Smooth muscle cell (in vitro differentiated cells): ENCODE results near the gene MBLAC2. TPM values are rescaled to one million over a fixed set of nuclear protein-coding genes. Genes with fewer than 3 reads are reported as not detected.

Experiments used
- DNase-seq: peaks from one replicate; lab custom pipeline; 2025; ENCODE audit not compliant: unreplicated experiment; lab: John Stamatoyannopoulos, UW
- H2AFZ ChIP-seq: fragments of 200-600 bp; sonication (generic); 2 replicates; pipeline ENCODE4 v1.6.0; 2016; ENCODE audit warnings: antibody characterized with exemption, low read depth, mild to moderate bottlenecking
- H3F3A ChIP-seq: fragments of 200-600 bp; sonication (generic); 2 replicates; pipeline ENCODE4 v1.6.0; 2017; ENCODE audit warnings: antibody characterized with exemption, low read depth
- H3K27ac ChIP-seq: fragments of 200-600 bp; sonication (generic); 2 replicates; pipeline ENCODE4 v1.5.1; 2016; ENCODE audit warnings: low read depth, mild to moderate bottlenecking
- H3K27me3 ChIP-seq: fragments of 200-600 bp; sonication (generic); 2 replicates; pipeline ENCODE4 v1.6.1; 2016; ENCODE audit warnings: low read depth, mild to moderate bottlenecking
- H3K36me3 ChIP-seq: fragments of 200-600 bp; sonication (generic); 2 replicates; pipeline ENCODE4 v1.5.1; 2016; ENCODE audit warnings: low read depth
- H3K4me1 ChIP-seq: fragments of 200-600 bp; sonication (generic); 2 replicates; pipeline ENCODE4 v1.5.1; 2016; ENCODE audit warnings: low read depth
- H3K4me2 ChIP-seq: fragments of 200-600 bp; sonication (generic); 2 replicates; pipeline ENCODE4 v1.6.0; 2016; ENCODE audit warnings: mild to moderate bottlenecking
- H3K4me3 ChIP-seq: fragments of 200-600 bp; sonication (generic); 2 replicates; pipeline ENCODE4 v1.5.1; 2016; ENCODE audit warnings: mild to moderate bottlenecking
- H3K79me2 ChIP-seq: fragments of 200-600 bp; sonication (generic); 2 replicates; pipeline ENCODE4 v1.6.0; 2016; ENCODE audit warnings: low read depth, mild to moderate bottlenecking
- H3K9ac ChIP-seq: fragments of 200-600 bp; sonication (generic); 2 replicates; pipeline ENCODE4 v1.6.0; 2016; ENCODE audit warnings: low read depth
- H3K9me3 ChIP-seq: fragments of 200-600 bp; sonication (generic); replicated peaks from 2 replicates; pipeline ENCODE4 v1.5.1; 2016; ENCODE audit warnings: low read depth
- H4K20me1 ChIP-seq: fragments of 200-600 bp; sonication (generic); 2 replicates; pipeline ENCODE4 v1.6.0; 2016; ENCODE audit warnings: low read depth
- CTCF ChIP-seq: fragments of 200-600 bp; sonication (generic); IDR thresholded peaks from 2 replicates; pipeline ENCODE4 v1.5.1; 2017; ENCODE audit warnings: borderline replicate concordance, mild to moderate bottlenecking, antibody characterized with exemption; ENCODE audit not compliant: insufficient read depth, poor library complexity, severe bottlenecking
- WGBS: methylation state at CpG from one replicate; pipeline ENCODE4 v1.1.7; 2016; ENCODE audit warnings: low lambda C conversion rate; 5-methylcytosine and 5-hydroxymethylcytosine counted together
- polyA plus RNA-seq: library from polyadenylated mRNA; unstranded; fragments of >200 nt; fragmentation: Nextera tagmentation; extraction: Ambion mirVana; gene quantifications from 2 replicates; pipeline ENCODE4 v1.2.1, GENCODE V29; 2016
- total RNA-seq: library from RNA; depleted of rRNA; stranded (reverse); fragments of >200 nt; gene quantifications from 2 replicates; pipeline ENCODE4 v1.2.3, GENCODE V29; 2014

The MBLAC2 gene
- 3.7 and 3.8 TPM in 2 replicates for total RNA-seq
- polyA plus RNA-seq, result 1.8 and 1.9 TPM in 2 replicates

- peak; percentile 67 for DNase-seq
- under 1% methylated on average over 46 of the region's 73 CpGs for WGBS
- no peaks in the 10 kb centered on the region for H3F3A ChIP-seq
- peak within 1 kb of the TSS; percentile 98 for H2AFZ ChIP-seq
- peaks cover 23% of the 10 kb centered on the region for H3K4me1 ChIP-seq
- no peaks in the 10 kb centered on the region for H3K27me3 ChIP-seq
- H3K9me3 ChIP-seq, result no peaks in the 10 kb centered on the region
- H3K4me3 ChIP-seq, result peak within 1 kb of the TSS; percentile 86
- TF ChIP-seq CTCF, result peak; percentile 32
- H3K36me3 ChIP-seq, result no peaks in the 10 kb centered on the region
- no peaks in the 10 kb centered on the region for H4K20me1 ChIP-seq
- H3K4me2 ChIP-seq, result peak within 1 kb of the TSS; percentile 97
- H3K27ac ChIP-seq, result no peak within 1 kb of the TSS
- peak within 1 kb of the TSS; percentile 27 for H3K9ac ChIP-seq
- peaks cover 7% of the 10 kb centered on the region for H3K79me2 ChIP-seq
These were observed at the start of gene MBLAC2, which contains the start of gene POLR3G for GRCh38 chr5:90474235-90475107. MBLAC2 (minus strand) TSS chr5:90474771; CDS start chr5:90474292, 479 bp downstream. POLR3G (plus strand) TSS chr5:90474864; CDS start chr5:90485568, 10,704 bp downstream.

- H3K4me2 ChIP-seq, result no peak overlapping the region
- no peaks in the 10 kb centered on the region for H3K9me3 ChIP-seq
- H3K4me3 ChIP-seq, result no peak overlapping the region
- no peak for DNase-seq
- peaks cover 10% of the 10 kb centered on the region for H3K36me3 ChIP-seq
- H3K4me1 ChIP-seq, result no peaks in the 10 kb centered on the region
- no peaks in the 10 kb centered on the region for H3K27me3 ChIP-seq
- no peak overlapping the region for H3K9ac ChIP-seq
- peaks cover 13% of the 10 kb centered on the region for H4K20me1 ChIP-seq
- H3K27ac ChIP-seq, result no peak overlapping the region
- WGBS, result 96% methylated on average over 7 of the region's 7 CpGs
- no peak for TF ChIP-seq CTCF
- H3F3A ChIP-seq, result no peaks in the 10 kb centered on the region
- peaks cover 3% of the 10 kb centered on the region for H3K79me2 ChIP-seq
- H2AFZ ChIP-seq, result no peak overlapping the region
These were observed 44.5 kb upstream of the MBLAC2 start for GRCh38 chr5:90519081-90519480.

- Histone ChIP-seq H3K4me1 (no peaks in the 10 kb centered on the region), H3K27me3 (no peaks in the 10 kb centered on the region), H4K20me1 (peaks cover 9% of the 10 kb centered on the region), H3K4me2 (no peak overlapping the region), H3K36me3 (peaks cover 10% of the 10 kb centered on the region), H3K4me3 (no peak overlapping the region), H3K27ac (no peak overlapping the region), H3K79me2 (no peaks in the 10 kb centered on the region), H2AFZ (no peak overlapping the region), H3K9me3 (no peaks in the 10 kb centered on the region), H3F3A (no peaks in the 10 kb centered on the region), H3K9ac (no peak overlapping the region)
- TF ChIP-seq CTCF, result no peak
- DNase-seq, result no peak
These were observed 44.1 kb upstream of the MBLAC2 start for GRCh38 chr5:90518661-90519060.
